GM23338 (cell line): Measurements from ENCODE around the gene COG7. TPM values are rescaled to one million over a fixed set of nuclear protein-coding genes. Genes with fewer than 3 reads are reported as not detected.

ENCODE experiments used
- ATAC-seq: fragments of 200-7000 bp; cut with Tn5 transposase; 3 replicates; pipeline ENCODE4 v1.9.1; 2020
- DNase-seq: peaks from one replicate; pipeline ENCODE4 v3.0.0-alpha.2; 2015; ENCODE audit warnings: low spot score
- H2AFZ ChIP-seq: fragments of 200-600 bp; sonication (generic); 2 replicates; pipeline ENCODE4 v1.8.0; 2016; ENCODE audit warnings: antibody characterized with exemption, mild to moderate bottlenecking, moderate library complexity
- H3F3A ChIP-seq: fragments of 200-600 bp; sonication (generic); replicated peaks from 2 replicates; pipeline ENCODE4 v1.8.0; 2017; ENCODE audit warnings: antibody characterized with exemption, mixed run types, low read depth
- H3K27ac ChIP-seq: fragments of 200-600 bp; sonication (generic); 2 replicates; pipeline ENCODE4 v1.6.1; 2016; ENCODE audit warnings: low read depth
- H3K27me3 ChIP-seq: fragments of 200-600 bp; sonication (generic); 2 replicates; pipeline ENCODE4 v1.8.0; 2016; ENCODE audit warnings: mild to moderate bottlenecking, mixed run types, moderate library complexity; ENCODE audit not compliant: insufficient read depth
- H3K36me3 ChIP-seq: fragments of 200-600 bp; sonication (generic); 2 replicates; pipeline ENCODE4 v1.8.0; 2016; ENCODE audit warnings: mild to moderate bottlenecking; ENCODE audit not compliant: insufficient read depth
- H3K4me1 ChIP-seq: fragments of 200-600 bp; sonication (generic); 2 replicates; pipeline ENCODE4 v1.8.0; 2016; ENCODE audit warnings: mild to moderate bottlenecking, moderate library complexity; ENCODE audit not compliant: insufficient read depth
- H3K4me2 ChIP-seq: fragments of 200-600 bp; sonication (generic); 2 replicates; pipeline ENCODE4 v1.7.1; 2017; ENCODE audit warnings: mixed run types
- H3K4me3 ChIP-seq: fragments of 200-600 bp; sonication (generic); 2 replicates; pipeline ENCODE4 v1.6.1; 2016; ENCODE audit warnings: mixed run types
- H3K79me2 ChIP-seq: fragments of 200-600 bp; sonication (generic); replicated peaks from 2 replicates; pipeline ENCODE4 v1.8.0; 2017; ENCODE audit warnings: mild to moderate bottlenecking; ENCODE audit not compliant: insufficient read depth
- H3K9me2 ChIP-seq: fragments of 200-600 bp; sonication (generic); 2 replicates; pipeline ENCODE4 v1.8.0; 2017; ENCODE audit not compliant: insufficient read depth
- H4K20me1 ChIP-seq: fragments of 200-600 bp; sonication (generic); replicated peaks from 2 replicates; pipeline ENCODE4 v1.8.0; 2017; ENCODE audit warnings: mild to moderate bottlenecking; ENCODE audit not compliant: insufficient read depth
- H3K27ac Mint-ChIP-seq: 2 replicates; pipeline ENCODE4 v1.8.0; 2020; ENCODE audit warnings: inconsistent platforms, mild to moderate bottlenecking, moderate library complexity, mixed read lengths
- H3K27me3 Mint-ChIP-seq: 3 replicates; pipeline ENCODE4 v1.8.0; 2022; ENCODE audit warnings: low read depth, mild to moderate bottlenecking, moderate library complexity, mixed read lengths, inconsistent platforms; ENCODE audit not compliant: insufficient read depth, poor library complexity
- H3K36me3 Mint-ChIP-seq: 3 replicates; pipeline ENCODE4 v1.8.0; 2021; ENCODE audit warnings: low read depth, mild to moderate bottlenecking, inconsistent platforms, moderate library complexity, mixed read lengths
- H3K4me1 Mint-ChIP-seq: 3 replicates; pipeline ENCODE4 v1.8.0; 2020; ENCODE audit warnings: mild to moderate bottlenecking, inconsistent platforms, mixed read lengths
- H3K4me3 Mint-ChIP-seq: 3 replicates; pipeline ENCODE4 v1.8.0; 2021; ENCODE audit warnings: moderate library complexity, mild to moderate bottlenecking, inconsistent platforms, mixed read lengths
- H3K9me3 Mint-ChIP-seq: 3 replicates; pipeline ENCODE4 v1.8.0; 2020; ENCODE audit warnings: moderate library complexity, mild to moderate bottlenecking, inconsistent platforms, mixed read lengths
- CREB1 ChIP-seq: fragments of 250-450 bp; sonication (Bioruptor Pico); IDR thresholded peaks from 2 replicates; pipeline ENCODE4 v1.5.0; 2020; ENCODE audit warnings: low read depth, mild to moderate bottlenecking, moderate library complexity
- CTCF ChIP-seq, 2 experiments: fragments of 200-600 bp in 1 of 2; sonication (generic) in 1 of 2; conservative IDR thresholded peaks; 2 replicates each; pipeline versions ENCODE4 v1.5.1 to v1.6.1; 2016 to 2017; ENCODE audit warnings: antibody characterized with exemption in 2 of 2, low read depth in 2 of 2, mild to moderate bottlenecking in 2 of 2, moderate library complexity in 1 of 2
- EZH2 ChIP-seq: fragments of 200-600 bp; sonication (generic); IDR thresholded peaks from one replicate; pipeline ENCODE4 v1.8.0; 2017; ENCODE audit warnings: antibody characterized with exemption, mild to moderate bottlenecking, low read depth; ENCODE audit not compliant: unreplicated experiment
- EZH2phosphoT487 ChIP-seq: fragments of 200-600 bp; sonication (generic); IDR thresholded peaks from one replicate; pipeline ENCODE4 v1.8.1; 2018; ENCODE audit warnings: antibody characterized with exemption; ENCODE audit not compliant: unreplicated experiment
- JUNB ChIP-seq: IDR thresholded peaks from one replicate; pipeline ENCODE4 v1.6.1; 2016; ENCODE audit warnings: antibody characterized with exemption; ENCODE audit not compliant: unreplicated experiment
- NANOG ChIP-seq: IDR thresholded peaks from 2 replicates; pipeline ENCODE4 v1.6.1; 2016; ENCODE audit warnings: antibody characterized with exemption, borderline replicate concordance
- POLR2AphosphoS5 ChIP-seq: IDR thresholded peaks from 2 replicates; pipeline ENCODE4 v1.6.1; 2016; ENCODE audit warnings: antibody characterized with exemption, low read depth
- REST ChIP-seq: IDR thresholded peaks from one replicate; pipeline ENCODE4 v1.6.1; 2018; ENCODE audit warnings: antibody characterized with exemption; ENCODE audit not compliant: unreplicated experiment
- STAT1 ChIP-seq: IDR thresholded peaks from one replicate; pipeline ENCODE4 v1.6.1; 2016; ENCODE audit warnings: antibody characterized with exemption; ENCODE audit not compliant: unreplicated experiment
- ZNF114 ChIP-seq: fragments of 250-450 bp; sonication (Bioruptor Pico); IDR thresholded peaks from 2 replicates; pipeline ENCODE4 v1.5.0; 2020; ENCODE audit warnings: mild to moderate bottlenecking, moderate library complexity
- ZNF331 ChIP-seq: fragments of 250-450 bp; sonication (Bioruptor Pico); IDR thresholded peaks from 2 replicates; pipeline ENCODE4 v1.5.0; 2020; ENCODE audit warnings: low read depth, mild to moderate bottlenecking, moderate library complexity
- ZNF462 ChIP-seq: fragments of 250-450 bp; sonication (Bioruptor Pico); IDR thresholded peaks from 2 replicates; pipeline ENCODE4 v1.5.0; 2020; ENCODE audit warnings: mild to moderate bottlenecking, moderate library complexity
- polyA plus RNA-seq: library from polyadenylated mRNA; unstranded; fragments of >200 nt; fragmentation: Nextera tagmentation; extraction: Ambion mirVana; gene quantifications from 2 replicates; pipeline ENCODE4 v1.2.1, GENCODE V29; 2016
- total RNA-seq: library from RNA; depleted of rRNA; stranded (reverse); fragments of >200 nt; shearing (Covaris generic); gene quantifications from 2 replicates; pipeline ENCODE4 v1.2.3, GENCODE V29; 2014
- TF ChIP-seq, protein P1 (sequence below): IDR thresholded peaks from 2 replicates; pipeline ENCODE4 v1.6.1; 2016; ENCODE audit warnings: antibody characterized with exemption

COG7 gene
- total and polyA plus RNA-seq, 2 experiments from 2014 or later = 9.2 to 20.0 TPM

- no peak overlapping the region for H2AFZ ChIP-seq
- H3K4me1 ChIP-seq = no peaks in the 10 kb centered on the region
- no peak overlapping the region for H3K4me3 Mint-ChIP-seq
- no peaks in the 10 kb centered on the region for H3K9me3 Mint-ChIP-seq
- no peak overlapping the region for H3K27ac ChIP-seq
- no peaks in the 10 kb centered on the region for H4K20me1 ChIP-seq
- peaks cover 4% of the 10 kb centered on the region for H3K27me3 Mint-ChIP-seq
- no peaks in the 10 kb centered on the region for H3K36me3 ChIP-seq
- no peak for TF ChIP-seq REST
- TF ChIP-seq ZNF331 (CRISPR knock-in tag) = no peak
- TF ChIP-seq CTCF (conservative IDR thresholded peaks at IDR 0.05; ENCODE audit: low read depth in 2 of 2) = no peak
- no peak for TF ChIP-seq EZH2
- no peak for TF ChIP-seq ZNF462
- no peak for TF ChIP-seq ZNF114 (CRISPR knock-in tag)
- TF ChIP-seq CREB1 = no peak
- TF ChIP-seq EZH2phosphoT487 = no peak
- no peak for TF ChIP-seq JUNB
- TF ChIP-seq STAT1 = no peak
- no peak for TF ChIP-seq POLR2AphosphoS5
- no peak for TF ChIP-seq NANOG
- TF ChIP-seq, protein P1, sequence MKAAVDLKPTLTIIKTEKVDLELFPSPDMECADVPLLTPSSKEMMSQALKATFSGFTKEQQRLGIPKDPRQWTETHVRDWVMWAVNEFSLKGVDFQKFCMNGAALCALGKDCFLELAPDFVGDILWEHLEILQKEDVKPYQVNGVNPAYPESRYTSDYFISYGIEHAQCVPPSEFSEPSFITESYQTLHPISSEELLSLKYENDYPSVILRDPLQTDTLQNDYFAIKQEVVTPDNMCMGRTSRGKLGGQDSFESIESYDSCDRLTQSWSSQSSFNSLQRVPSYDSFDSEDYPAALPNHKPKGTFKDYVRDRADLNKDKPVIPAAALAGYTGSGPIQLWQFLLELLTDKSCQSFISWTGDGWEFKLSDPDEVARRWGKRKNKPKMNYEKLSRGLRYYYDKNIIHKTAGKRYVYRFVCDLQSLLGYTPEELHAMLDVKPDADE = no peak
- H3K27me3 ChIP-seq = no peaks in the 10 kb centered on the region
- no peak overlapping the region for H3K4me2 ChIP-seq
- H3K9me2 ChIP-seq = no peaks in the 10 kb centered on the region
- no peaks in the 10 kb centered on the region for H3F3A ChIP-seq
- no peak overlapping the region for H3K27ac Mint-ChIP-seq
- DNase-seq (no peak), ATAC-seq (no peak)
- no peaks in the 10 kb centered on the region for H3K4me1 Mint-ChIP-seq
- H3K79me2 ChIP-seq = no peaks in the 10 kb centered on the region
- no peaks in the 10 kb centered on the region for H3K36me3 Mint-ChIP-seq
- no peak overlapping the region for H3K4me3 ChIP-seq
Observed at GRCh38 chr16:23378256-23378655, 74.7 kb downstream of the COG7 start.
